ENCODE results near the gene NCBP3. TPM values are rescaled to one million over a fixed set of nuclear protein-coding genes. Genes with fewer than 3 reads are reported as not detected.
A peak's percentile ranks its signal among the peaks of the same experiment; 100 is the strongest.

NCBP3 gene
- total and polyA plus RNA-seq, 4 donors: 23.8 to 63.2 (median 44.2) TPM

- no CpG with 5 or more reads among the region's 10 CpGs for WGBS (ENCODE audit: insufficient coverage)
- Histone ChIP-seq H3K4me3 (ENCODE audit: low read depth, low read length) (no peak overlapping the region), H3K27me3 (ENCODE audit: control insufficient read depth, insufficient read depth, low read length) (no peaks in the 10 kb centered on the region), H3K36me3 (ENCODE audit: control insufficient read depth, insufficient read depth, low read length) (peaks cover 48% of the 10 kb centered on the region), H3K4me1 (ENCODE audit: control insufficient read depth, insufficient read depth, low read length) (no peaks in the 10 kb centered on the region), H3K9me3 (ENCODE audit: control insufficient read depth, insufficient read depth, low read length) (no peaks in the 10 kb centered on the region), H3K27ac (ENCODE audit: low read depth, low read length) (no peak overlapping the region)
- no peak for DNase-seq (ENCODE audit: low read depth in 4 of 6, low spot score in 6 of 6)
Observed at GRCh38 chr17:3836551-3836950, 9.5 kb downstream of the NCBP3 start.

GRCh38 chr17:3835410-3836229 lies 10.4 kb downstream of the NCBP3 start:
- H3K9me3 ChIP-seq (ENCODE audit: control insufficient read depth, insufficient read depth, low read length): no peaks in the 10 kb centered on the region
- peaks cover 50% of the 10 kb centered on the region for H3K36me3 ChIP-seq (ENCODE audit: control insufficient read depth, insufficient read depth, low read length)
- 97% methylated on average over 9 of the region's 14 CpGs for WGBS (ENCODE audit: insufficient coverage)
- no peak overlapping the region for H3K27ac ChIP-seq (ENCODE audit: low read depth, low read length)
- H3K4me3 ChIP-seq (ENCODE audit: low read depth, low read length): no peak overlapping the region
- no peaks in the 10 kb centered on the region for H3K4me1 ChIP-seq (ENCODE audit: control insufficient read depth, insufficient read depth, low read length)
- no peak for DNase-seq (ENCODE audit: low read depth in 4 of 6, low spot score in 6 of 6)
- H3K27me3 ChIP-seq (ENCODE audit: control insufficient read depth, insufficient read depth, low read length): no peaks in the 10 kb centered on the region

GRCh38 chr17:3834811-3835210 lies 11.2 kb downstream of the NCBP3 start:
- H3K27ac ChIP-seq (ENCODE audit: low read depth, low read length): no peak overlapping the region
- H3K4me1 ChIP-seq (ENCODE audit: control insufficient read depth, insufficient read depth, low read length): no peaks in the 10 kb centered on the region
- H3K36me3 ChIP-seq (ENCODE audit: control insufficient read depth, insufficient read depth, low read length): peaks cover 54% of the 10 kb centered on the region
- DNase-seq (ENCODE audit: low read depth in 4 of 6, low spot score in 6 of 6): no peak
- no CpG with 5 or more reads among the region's 4 CpGs for WGBS (ENCODE audit: insufficient coverage)
- H3K4me3 ChIP-seq (ENCODE audit: low read depth, low read length): no peak overlapping the region
- no peaks in the 10 kb centered on the region for H3K9me3 ChIP-seq (ENCODE audit: control insufficient read depth, insufficient read depth, low read length)
- H3K27me3 ChIP-seq (ENCODE audit: control insufficient read depth, insufficient read depth, low read length): no peaks in the 10 kb centered on the region

- 95% methylated on average over 4 of the region's 7 CpGs for WGBS (ENCODE audit: insufficient coverage)
- no peak overlapping the region for H3K27ac ChIP-seq (ENCODE audit: low read depth, low read length)
- H3K36me3 ChIP-seq (ENCODE audit: control insufficient read depth, insufficient read depth, low read length): peaks cover 43% of the 10 kb centered on the region
- no peaks in the 10 kb centered on the region for H3K4me1 ChIP-seq (ENCODE audit: control insufficient read depth, insufficient read depth, low read length)
- no peaks in the 10 kb centered on the region for H3K27me3 ChIP-seq (ENCODE audit: control insufficient read depth, insufficient read depth, low read length)
- no peak overlapping the region for H3K4me3 ChIP-seq (ENCODE audit: low read depth, low read length)
- DNase-seq (ENCODE audit: low read depth in 4 of 6, low spot score in 6 of 6): no peak
- H3K9me3 ChIP-seq (ENCODE audit: control insufficient read depth, insufficient read depth, low read length): no peaks in the 10 kb centered on the region
Observed at GRCh38 chr17:3828852-3829232, 17.2 kb downstream of the NCBP3 start.

- no peaks in the 10 kb centered on the region for H3K27me3 ChIP-seq (ENCODE audit: control insufficient read depth, insufficient read depth, low read length)
- H3K9me3 ChIP-seq (ENCODE audit: control insufficient read depth, insufficient read depth, low read length): no peaks in the 10 kb centered on the region
- H3K36me3 ChIP-seq (ENCODE audit: control insufficient read depth, insufficient read depth, low read length): peaks cover 47% of the 10 kb centered on the region
- no peak overlapping the region for H3K27ac ChIP-seq (ENCODE audit: low read depth, low read length)
- H3K4me3 ChIP-seq (ENCODE audit: low read depth, low read length): no peak overlapping the region
- H3K4me1 ChIP-seq (ENCODE audit: control insufficient read depth, insufficient read depth, low read length): no peaks in the 10 kb centered on the region
- 56% methylated on average over 2 of the region's 7 CpGs for WGBS (ENCODE audit: insufficient coverage)
- DNase-seq (ENCODE audit: low read depth in 4 of 6, low spot score in 6 of 6): peak in 1 of 6 donors; percentile 8
Observed at GRCh38 chr17:3828151-3828851, 17.7 kb downstream of the NCBP3 start.

GRCh38 chr17:3827124-3827773 lies 18.8 kb downstream of the NCBP3 start:
- WGBS (ENCODE audit: insufficient coverage): no CpG with 5 or more reads among the region's 6 CpGs
- no peak overlapping the region for H3K27ac ChIP-seq (ENCODE audit: low read depth, low read length)
- no peaks in the 10 kb centered on the region for H3K27me3 ChIP-seq (ENCODE audit: control insufficient read depth, insufficient read depth, low read length)
- H3K4me3 ChIP-seq (ENCODE audit: low read depth, low read length): no peak overlapping the region
- peak in 5 of 6 donors; percentile 5 to 81 (median 32) for DNase-seq (ENCODE audit: low read depth in 4 of 6, low spot score in 6 of 6)
- H3K36me3 ChIP-seq (ENCODE audit: control insufficient read depth, insufficient read depth, low read length): peaks cover 42% of the 10 kb centered on the region
- no peaks in the 10 kb centered on the region for H3K4me1 ChIP-seq (ENCODE audit: control insufficient read depth, insufficient read depth, low read length)
- H3K9me3 ChIP-seq (ENCODE audit: control insufficient read depth, insufficient read depth, low read length): no peaks in the 10 kb centered on the region

GRCh38 chr17:3826191-3826590 lies 19.9 kb downstream of the NCBP3 start:
- no peaks in the 10 kb centered on the region for H3K27me3 ChIP-seq (ENCODE audit: control insufficient read depth, insufficient read depth, low read length)
- 100% methylated on average over 1 of the region's 4 CpGs for WGBS (ENCODE audit: insufficient coverage)
- H3K27ac ChIP-seq (ENCODE audit: low read depth, low read length): no peak overlapping the region
- no peak for DNase-seq (ENCODE audit: low read depth in 4 of 6, low spot score in 6 of 6)
- H3K4me1 ChIP-seq (ENCODE audit: control insufficient read depth, insufficient read depth, low read length): no peaks in the 10 kb centered on the region
- no peaks in the 10 kb centered on the region for H3K9me3 ChIP-seq (ENCODE audit: control insufficient read depth, insufficient read depth, low read length)
- H3K4me3 ChIP-seq (ENCODE audit: low read depth, low read length): no peak overlapping the region
- peaks cover 48% of the 10 kb centered on the region for H3K36me3 ChIP-seq (ENCODE audit: control insufficient read depth, insufficient read depth, low read length)

GRCh38 chr17:3821101-3821500 lies 24.9 kb downstream of the NCBP3 start:
- Histone ChIP-seq H3K9me3 (ENCODE audit: control insufficient read depth, insufficient read depth, low read length) (no peaks in the 10 kb centered on the region), H3K4me1 (ENCODE audit: control insufficient read depth, insufficient read depth, low read length) (no peaks in the 10 kb centered on the region), H3K4me3 (ENCODE audit: low read depth, low read length) (no peak overlapping the region), H3K27ac (ENCODE audit: low read depth, low read length) (no peak overlapping the region), H3K27me3 (ENCODE audit: control insufficient read depth, insufficient read depth, low read length) (no peaks in the 10 kb centered on the region), H3K36me3 (ENCODE audit: control insufficient read depth, insufficient read depth, low read length) (peaks cover 61% of the 10 kb centered on the region)
- no peak for DNase-seq (ENCODE audit: low read depth in 4 of 6, low spot score in 6 of 6)
- 100% methylated on average over 5 of the region's 9 CpGs for WGBS (ENCODE audit: insufficient coverage)

- no peaks in the 10 kb centered on the region for H3K9me3 ChIP-seq (ENCODE audit: control insufficient read depth, insufficient read depth, low read length)
- H3K4me1 ChIP-seq (ENCODE audit: control insufficient read depth, insufficient read depth, low read length): no peaks in the 10 kb centered on the region
- DNase-seq (ENCODE audit: low read depth in 4 of 6, low spot score in 6 of 6): no peak
- peaks cover 69% of the 10 kb centered on the region for H3K36me3 ChIP-seq (ENCODE audit: control insufficient read depth, insufficient read depth, low read length)
- no peak overlapping the region for H3K27ac ChIP-seq (ENCODE audit: low read depth, low read length)
- no peak overlapping the region for H3K4me3 ChIP-seq (ENCODE audit: low read depth, low read length)
- 84% methylated on average over 6 of the region's 6 CpGs for WGBS (ENCODE audit: insufficient coverage)
- no peaks in the 10 kb centered on the region for H3K27me3 ChIP-seq (ENCODE audit: control insufficient read depth, insufficient read depth, low read length)
Observed at GRCh38 chr17:3818786-3819185, 27.3 kb downstream of the NCBP3 start.
